Loucy (cell line): ENCODE measurements around the gene WNK2.

Experiments used
- EZH2phosphoT487 ChIP-seq: fragments of 200-600 bp; IDR thresholded peaks from 2 replicates; pipeline ENCODE4 v1.6.1; 2018; ENCODE audit warnings: antibody characterized with exemption, mild to moderate bottlenecking, moderate library complexity, borderline replicate concordance
- TF ChIP-seq, protein P1 (sequence below): fragments of 200-600 bp; sonication (generic); conservative IDR thresholded peaks from 2 replicates; pipeline ENCODE4 v1.5.1; 2014; ENCODE audit warnings: mild to moderate bottlenecking, antibody characterized with exemption, low read length

GRCh38 chr9:93168581-93168980, 15.4 kb upstream of the WNK2 start:
- no peak for TF ChIP-seq EZH2phosphoT487
- TF ChIP-seq, protein P1, sequence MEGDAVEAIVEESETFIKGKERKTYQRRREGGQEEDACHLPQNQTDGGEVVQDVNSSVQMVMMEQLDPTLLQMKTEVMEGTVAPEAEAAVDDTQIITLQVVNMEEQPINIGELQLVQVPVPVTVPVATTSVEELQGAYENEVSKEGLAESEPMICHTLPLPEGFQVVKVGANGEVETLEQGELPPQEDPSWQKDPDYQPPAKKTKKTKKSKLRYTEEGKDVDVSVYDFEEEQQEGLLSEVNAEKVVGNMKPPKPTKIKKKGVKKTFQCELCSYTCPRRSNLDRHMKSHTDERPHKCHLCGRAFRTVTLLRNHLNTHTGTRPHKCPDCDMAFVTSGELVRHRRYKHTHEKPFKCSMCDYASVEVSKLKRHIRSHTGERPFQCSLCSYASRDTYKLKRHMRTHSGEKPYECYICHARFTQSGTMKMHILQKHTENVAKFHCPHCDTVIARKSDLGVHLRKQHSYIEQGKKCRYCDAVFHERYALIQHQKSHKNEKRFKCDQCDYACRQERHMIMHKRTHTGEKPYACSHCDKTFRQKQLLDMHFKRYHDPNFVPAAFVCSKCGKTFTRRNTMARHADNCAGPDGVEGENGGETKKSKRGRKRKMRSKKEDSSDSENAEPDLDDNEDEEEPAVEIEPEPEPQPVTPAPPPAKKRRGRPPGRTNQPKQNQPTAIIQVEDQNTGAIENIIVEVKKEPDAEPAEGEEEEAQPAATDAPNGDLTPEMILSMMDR, result no peak
